HG03575 (cell line): ENCODE measurements around the gene VCL.

Experiments
- ATAC-seq: cut with Tn5 transposase; IDR thresholded peaks from one replicate; pipeline ENCODE4 v1.9.1; 2021; ENCODE audit not compliant: unreplicated experiment, insufficient number of reproducible peaks, low FRiP score; ENCODE audit errors: extremely low read depth

The VCL gene

GRCh38 chr10:74160013-74160412 lies 162.1 kb downstream of the VCL start:
- ATAC-seq: no peak

- no peak for ATAC-seq
Observed at GRCh38 chr10:74163319-74164068, 165.6 kb downstream of the VCL start.

- no peak for ATAC-seq
Observed at GRCh38 chr10:74164716-74165529, 167.0 kb downstream of the VCL start.

GRCh38 chr10:74165530-74165901 lies 167.6 kb downstream of the VCL start:
- ATAC-seq: no peak

DNA sequence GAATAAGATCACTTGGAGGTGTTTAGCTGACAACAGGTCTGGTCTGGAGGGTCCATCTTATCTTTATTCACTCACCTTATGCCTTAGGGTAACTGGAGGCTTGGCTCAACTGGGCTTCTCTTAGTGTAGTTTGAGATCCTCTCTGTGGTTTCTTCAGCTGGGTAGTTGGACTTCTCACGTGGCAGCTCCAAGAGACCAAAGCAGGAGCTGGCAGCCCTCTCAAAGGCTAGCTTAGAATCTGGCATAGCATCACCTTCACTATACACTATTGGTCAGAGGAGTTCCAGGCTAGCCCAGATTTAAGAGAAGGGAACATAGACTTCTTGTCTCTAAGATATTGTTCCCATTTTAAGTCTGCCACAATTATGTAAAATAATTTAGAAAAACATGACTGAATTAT lies 169.5 kb downstream of the VCL start:
- no peak for ATAC-seq
